GOT3 (cell line): ENCODE measurements around the gene KDM3A.

Experiments
- DNase-seq: peaks from one replicate; lab custom pipeline; 2025; ENCODE audit warnings: mixed read lengths; lab: John Stamatoyannopoulos, UW

The KDM3A gene

GRCh38 chr2:86520153-86520552 is 79.0 kb downstream of the KDM3A start:
- DNase-seq: no peak

GRCh38 chr2:86521922-86522321 is 80.8 kb downstream of the KDM3A start:
- DNase-seq: no peak

GRCh38 chr2:86522711-86523110 is 81.5 kb downstream of the KDM3A start:
- no peak for DNase-seq

DNA sequence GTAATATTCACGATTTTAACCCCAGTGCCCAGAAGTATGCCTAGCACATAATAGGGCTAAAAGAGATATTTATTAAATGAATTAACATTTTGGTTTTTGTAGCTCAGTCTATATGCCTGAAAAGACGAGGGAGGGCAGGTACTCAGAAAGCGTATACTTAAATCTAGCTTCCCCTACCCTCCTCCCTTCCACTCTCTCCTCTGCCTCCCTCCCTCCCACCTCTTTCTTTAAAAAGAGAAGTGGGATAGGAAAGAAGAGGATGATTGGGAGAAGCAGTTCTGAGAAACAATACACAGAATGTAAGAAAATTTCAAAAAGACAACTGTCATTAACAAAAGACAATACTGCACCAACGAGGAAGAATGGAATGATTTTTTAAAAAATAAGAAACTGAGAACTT is 82.3 kb downstream of the KDM3A start:
- no peak for DNase-seq

DNA sequence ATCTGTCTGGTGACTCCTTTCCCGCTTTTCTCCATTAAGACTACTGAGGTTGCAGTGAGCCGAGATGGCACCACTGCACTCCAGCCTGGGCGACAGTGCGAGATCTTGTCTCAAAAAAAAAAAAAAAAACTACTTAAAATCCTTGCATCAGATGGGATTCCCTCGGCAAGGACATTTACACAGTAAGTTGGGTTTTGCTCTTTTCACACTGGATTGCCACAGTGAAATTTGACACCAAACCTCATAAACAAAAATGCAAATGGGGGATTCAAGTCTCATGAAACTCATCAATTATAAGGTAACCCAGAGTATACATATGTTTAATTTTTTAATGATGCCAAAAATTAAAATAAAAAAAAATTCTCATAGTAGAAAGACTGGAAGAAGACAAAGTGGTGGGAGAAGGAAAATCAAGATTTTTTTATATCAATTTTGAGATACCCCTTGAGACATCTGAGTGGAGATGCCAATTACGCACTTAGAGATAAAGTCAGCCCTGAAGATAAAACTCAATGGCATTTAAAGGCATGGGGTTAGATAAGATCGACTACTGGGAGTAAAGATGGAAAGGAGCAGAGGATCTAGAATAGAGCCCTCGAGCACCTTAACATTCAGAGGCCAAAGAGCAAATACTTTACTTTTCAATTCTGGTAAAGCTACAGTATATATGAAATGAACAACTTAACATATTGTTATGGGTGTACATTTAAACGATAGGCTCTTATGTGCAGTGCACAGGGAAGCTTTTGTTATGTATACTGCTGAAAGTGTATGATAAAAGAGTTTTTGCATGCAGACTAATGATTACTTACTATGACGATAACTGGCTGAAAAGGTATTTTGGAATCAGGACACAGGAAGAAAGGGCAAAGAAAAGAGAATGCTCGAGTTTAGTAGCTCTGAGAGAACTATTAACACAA is 84.5 kb downstream of the KDM3A start:
- DNase-seq: no peak

- no peak for DNase-seq
Measured at GRCh38 chr2:86533589-86533988, 92.4 kb downstream of the KDM3A start.

DNA sequence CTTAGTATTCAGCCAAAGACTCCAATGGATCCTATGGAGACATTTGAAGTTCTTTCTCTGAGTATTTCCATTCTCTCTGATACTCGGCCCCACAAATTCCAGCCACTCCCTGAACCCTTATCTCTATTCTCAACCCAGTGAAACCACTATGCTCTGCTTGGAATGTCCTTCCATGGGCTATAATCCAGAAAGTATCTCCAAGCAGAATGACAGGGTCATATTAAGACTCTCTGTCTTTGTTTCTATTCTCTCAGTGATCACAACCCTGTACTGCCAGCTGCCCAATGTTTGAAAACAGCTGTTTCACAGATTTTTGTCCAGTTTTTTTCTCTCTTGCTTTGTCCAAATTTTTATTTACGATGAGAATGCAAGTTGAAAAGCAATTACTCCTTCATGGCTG is 100.2 kb downstream of the KDM3A start:
- no peak for DNase-seq
